GM12874 (cell line): ENCODE results near the gene EML2.

Experiments used
- CTCF ChIP-seq: IDR thresholded peaks from 2 replicates; pipeline ENCODE4 v1.5.1; 2011; ENCODE audit warnings: low read depth, mild to moderate bottlenecking, control low read depth, low read length, moderate library complexity; ENCODE audit not compliant: insufficient read depth

EML2 gene

GRCh38 chr19:45574526-45574925 lies 64.7 kb downstream of the EML2 start:
- TF ChIP-seq CTCF = no peak

- TF ChIP-seq CTCF = no peak
Observed at GRCh38 chr19:45571457-45572220, 67.6 kb downstream of the EML2 start.

- TF ChIP-seq CTCF = peak; percentile 64
Observed at GRCh38 chr19:45569619-45570421, 69.4 kb downstream of the EML2 start.

GRCh38 chr19:45568732-45569131 lies 70.5 kb downstream of the EML2 start:
- no peak for TF ChIP-seq CTCF

- no peak for TF ChIP-seq CTCF
Observed at GRCh38 chr19:45567609-45568008, 71.6 kb downstream of the EML2 start.

- TF ChIP-seq CTCF = no peak
Observed at GRCh38 chr19:45564131-45564780, 74.9 kb downstream of the EML2 start.

- no peak for TF ChIP-seq CTCF
Observed at GRCh38 chr19:45560686-45561085, 78.5 kb downstream of the EML2 start.
